Endothelial cell of umbilical vein (primary cell): Measurements from ENCODE around the gene TGFA. TPM values are rescaled to one million over a fixed set of nuclear protein-coding genes. Genes with fewer than 3 reads are reported as not detected.

Source experiments
- BruUV-seq: library from RNA; stranded (reverse); fragments of 400-500 nt; replicated peaks from 2 replicates; lab custom pipeline; 2021; lab: Mats Ljungman, UMichigan
- CTCF ChIA-PET: fragments of 300-600, 350-600 bp; sonication (Branson Sonifier 250); formaldehyde crosslinking; loops from one replicate; lab custom pipeline; 2021; ENCODE audit warnings: antibody characterized with exemption, inconsistent platforms; lab: Charles Lee
- POLR2A ChIA-PET: fragments of 300-600, 350-600 bp; sonication (Branson Sonifier 250); formaldehyde crosslinking; loops from one replicate; lab custom pipeline; 2021; ENCODE audit warnings: antibody characterized with exemption, inconsistent platforms; lab: Charles Lee
- DNase-seq: peaks from one replicate; pipeline ENCODE4 v3.0.0-alpha.2; 2011; ENCODE audit warnings: low read depth, low spot score
- FAIRE-seq: peaks from 2 replicates; lab custom pipeline; 2011; peaks lifted over from hg19 to GRCh38; lab: Jason Lieb, UNC
- H2AFZ ChIP-seq: 2 replicates; pipeline ENCODE4 v1.6.0; 2012; ENCODE audit warnings: low read depth, low read length, control low read depth, inconsistent platforms
- H3K27ac ChIP-seq: 2 replicates; pipeline ENCODE4 v1.5.1; 2011; ENCODE audit warnings: low read depth, mild to moderate bottlenecking, control low read depth, low read length, moderate library complexity; ENCODE audit not compliant: insufficient read depth
- H3K27me3 ChIP-seq, 2 experiments: 2 replicates each; pipeline versions ENCODE4 v1.6.0 to v1.6.1; 2011; ENCODE audit warnings: low read length in 2 of 2, mixed read lengths in 1 of 2; ENCODE audit not compliant: control insufficient read depth in 2 of 2, insufficient read depth in 2 of 2
- H3K36me3 ChIP-seq, 2 experiments: 2 replicates in 1 of 2; 3 replicates in 1 of 2; pipeline ENCODE4 v1.5.1; 2011; ENCODE audit warnings: low read length in 2 of 2, mild to moderate bottlenecking in 1 of 2, moderate library complexity in 1 of 2; ENCODE audit not compliant: control insufficient read depth in 2 of 2, insufficient read depth in 2 of 2; ENCODE audit errors: extremely low read depth in 1 of 2
- H3K4me1 ChIP-seq: 3 replicates; pipeline ENCODE4 v1.5.1; 2011; ENCODE audit warnings: mild to moderate bottlenecking, low read length; ENCODE audit not compliant: control insufficient read depth, insufficient read depth; ENCODE audit errors: extremely low read depth
- H3K4me2 ChIP-seq: 2 replicates; pipeline ENCODE4 v1.6.1; 2011; ENCODE audit warnings: low read length, control low read depth, mixed read lengths; ENCODE audit not compliant: insufficient read depth
- H3K4me3 ChIP-seq, 3 experiments: fragments of 200-600 bp in 1 of 3; sonication (generic), shearing (Covaris generic) in 1 of 3; replicated peaks in 1 of 3; 2 replicates each; pipeline ENCODE4 v1.5.1; 2011 to 2016; ENCODE audit warnings: control low read depth in 3 of 3, low read length in 3 of 3, mild to moderate bottlenecking in 2 of 3, inconsistent platforms in 1 of 3, low read depth in 1 of 3, moderate library complexity in 1 of 3; ENCODE audit not compliant: insufficient read depth in 1 of 3
- H3K79me2 ChIP-seq: 2 replicates; pipeline ENCODE4 v1.6.0; 2012; ENCODE audit warnings: low read length, inconsistent platforms; ENCODE audit not compliant: control insufficient read depth, insufficient read depth
- H3K9ac ChIP-seq: replicated peaks from 2 replicates; pipeline ENCODE3; 2011; ENCODE audit warnings: low read length, control low read depth; ENCODE audit not compliant: insufficient read depth; ENCODE audit errors: extremely low read depth
- H3K9me1 ChIP-seq: replicated peaks from 3 replicates; pipeline ENCODE4 v1.6.0; 2011; ENCODE audit warnings: mild to moderate bottlenecking, low read length; ENCODE audit not compliant: control insufficient read depth, insufficient read depth; ENCODE audit errors: extremely low read depth
- H3K9me3 ChIP-seq: replicated peaks from 2 replicates; pipeline ENCODE4 v1.5.1; 2012; ENCODE audit warnings: low read length, inconsistent platforms; ENCODE audit not compliant: control insufficient read depth, insufficient read depth
- H4K20me1 ChIP-seq: replicated peaks from 2 replicates; pipeline ENCODE3; 2011; ENCODE audit warnings: mild to moderate bottlenecking, low read length; ENCODE audit not compliant: control insufficient read depth, insufficient read depth; ENCODE audit errors: extremely low read depth
- CTCF ChIP-seq, 2 donors: IDR thresholded peaks; 1 replicate in 1 of 2; 2 replicates in 1 of 2; pipeline ENCODE4 v1.5.1; 2011; ENCODE audit warnings: low read length in 2 of 2, mild to moderate bottlenecking in 2 of 2, moderate library complexity in 2 of 2, control low read depth in 1 of 2, inconsistent platforms in 1 of 2, low read depth in 1 of 2; ENCODE audit not compliant: insufficient read depth in 1 of 2; ENCODE audit errors: extremely low read depth in 1 of 2
- EZH2 ChIP-seq: IDR thresholded peaks from 2 replicates; pipeline ENCODE4 v1.6.1; 2012; ENCODE audit warnings: borderline replicate concordance, low read depth, mild to moderate bottlenecking, moderate library complexity, low read length, inconsistent platforms; ENCODE audit not compliant: severe bottlenecking
- FOS ChIP-seq: IDR thresholded peaks from 2 replicates; pipeline ENCODE4 v1.6.1; 2011; ENCODE audit warnings: mild to moderate bottlenecking, low read length, moderate library complexity, borderline replicate concordance; ENCODE audit not compliant: insufficient read depth
- GATA2 ChIP-seq: IDR thresholded peaks from 2 replicates; pipeline ENCODE4 v1.7.0; 2011; ENCODE audit warnings: low read depth, mild to moderate bottlenecking, moderate library complexity, mixed read lengths, low read length; ENCODE audit not compliant: insufficient read length, insufficient read depth
- JUN ChIP-seq: IDR thresholded peaks from 2 replicates; pipeline ENCODE4 v1.6.1; 2011; ENCODE audit warnings: borderline replicate concordance, low read depth; ENCODE audit not compliant: insufficient read length, insufficient read depth
- MYC ChIP-seq: IDR thresholded peaks from one replicate; pipeline ENCODE4 v1.6.1; 2011; ENCODE audit warnings: mild to moderate bottlenecking, low read depth, low read length
- POLR2A ChIP-seq: IDR thresholded peaks from 2 replicates; pipeline ENCODE4 v1.6.1; 2012; ENCODE audit warnings: low read depth, mild to moderate bottlenecking, control low read depth, low read length
- POLR2AphosphoS5 ChIP-seq: IDR thresholded peaks from 2 replicates; pipeline ENCODE4 v1.6.1; 2012; ENCODE audit warnings: low read depth, mild to moderate bottlenecking, control low read depth, low read length, moderate library complexity; ENCODE audit not compliant: insufficient read depth
- dilution Hi-C: fragments of 300-500 bp; cut with MboI; formaldehyde crosslinking; loops from one replicate; pipeline ENCODE4 v1.15.0; 2019; ENCODE audit warnings: low sequenced_read_pairs; ENCODE audit not compliant: extremely low pct_ligation_motif_present
- intact Hi-C: fragments of 100-400 bp; cut with micrococcal nuclease; formaldehyde crosslinking; loops from one replicate; pipeline ENCODE4 v1.10.0; 2022
- polyA plus RNA-seq, 4 experiments: library from polyadenylated mRNA; depleted of rRNA in 3 of 4; stranded (reverse) in 3 of 4; unstranded in 1 of 4; fragments of >200 nt; gene quantifications; 2 replicates each; pipeline versions ENCODE4 v1.2.1 to v1.2.3, GENCODE V29; 2011 to 2012; ENCODE audit warnings: missing spikeins in 1 of 4
- total RNA-seq: library from RNA; stranded (reverse); gene quantifications from 2 replicates; pipeline ENCODE4 v1.2.3, GENCODE V29; 2021
- TF ChIP-seq, protein P1 (sequence below): IDR thresholded peaks from 2 replicates; pipeline ENCODE4 v1.6.1; 2011; ENCODE audit not compliant: insufficient read depth, insufficient read length

The TGFA gene
- total and polyA plus RNA-seq, 2 donors (not counting 3 experiments of a cell fraction or from before 2014, with no cell fraction given): 0.22 to 0.32 TPM

- dilution Hi-C loops: no loop called here
- H3K4me3 ChIP-seq: no peak overlapping the region
- no TSS peak for BruUV-seq
These were observed 55.6 kb downstream of the TGFA start for GRCh38 chr2:70498054-70498453.

DNA sequence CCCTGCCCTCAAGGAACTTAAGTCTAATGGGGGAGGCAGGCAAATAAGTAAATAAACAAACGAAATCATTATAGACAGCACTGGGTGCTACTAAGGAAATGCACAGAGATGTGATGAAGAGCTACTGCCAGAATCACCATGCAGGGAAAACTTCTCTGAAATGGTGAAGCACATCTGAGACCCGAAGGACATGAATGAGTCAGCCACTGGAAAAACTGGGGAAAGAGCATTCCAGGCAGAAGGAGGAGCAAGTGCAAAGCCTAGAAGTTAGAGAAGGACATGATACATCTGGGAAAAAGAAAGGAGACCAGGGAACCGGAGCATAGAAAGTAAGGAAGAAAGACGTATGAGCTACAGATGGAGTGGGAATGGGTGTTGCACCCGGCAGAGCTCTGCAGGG lies 56.8 kb downstream of the TGFA start:
- POLR2A ChIA-PET: no interaction called here
- BruUV-seq: no TSS peak
- H2AFZ ChIP-seq: no peak overlapping the region
- TF ChIP-seq GATA2 (no peak), FOS (no peak), POLR2AphosphoS5 (no peak), CTCF (IDR thresholded peaks at IDR 0.05; ENCODE audit: extremely low read depth in 1 of 2, insufficient read depth in 1 of 2, low read depth in 1 of 2, low read length in 2 of 2) (no peak), EZH2 (no peak), MYC (no peak), POLR2A (no peak), JUN (no peak)
- TF ChIP-seq, protein P1, sequence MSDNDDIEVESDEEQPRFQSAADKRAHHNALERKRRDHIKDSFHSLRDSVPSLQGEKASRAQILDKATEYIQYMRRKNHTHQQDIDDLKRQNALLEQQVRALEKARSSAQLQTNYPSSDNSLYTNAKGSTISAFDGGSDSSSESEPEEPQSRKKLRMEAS: no peak
- CTCF ChIA-PET: interaction anchor here (1.5 to 2.0 kb wide), 2 partner anchors 121 to 156 kb away, joined by 6 to 7 read pairs; no protein-coding TSS in a partner anchor
- no peaks in the 10 kb centered on the region for H4K20me1 ChIP-seq
- H3K4me3 ChIP-seq: no peak overlapping the region
- H3K27ac ChIP-seq: no peak overlapping the region
- no peak for FAIRE-seq
- no peaks in the 10 kb centered on the region for H3K79me2 ChIP-seq
- no peaks in the 10 kb centered on the region for H3K36me3 ChIP-seq
- no peak overlapping the region for H3K9ac ChIP-seq
- no peak for DNase-seq
- peaks cover 19 to 29% of the 10 kb centered on the region in 2 experiments for H3K27me3 ChIP-seq
- H3K9me1 ChIP-seq: no peaks in the 10 kb centered on the region
- intact Hi-C loops (no loop called here), dilution Hi-C loops (no loop called here)
- H3K4me1 ChIP-seq: no peaks in the 10 kb centered on the region
- no peak overlapping the region for H3K4me2 ChIP-seq
- H3K9me3 ChIP-seq: no peaks in the 10 kb centered on the region

More at GRCh38 chr2:70498054-70498453, 55.6 kb downstream of the TGFA start:
- FAIRE-seq (no peak), DNase-seq (no peak)
- peak in 1 of 2 donors; percentile 22 for TF ChIP-seq CTCF (IDR thresholded peaks at IDR 0.05; ENCODE audit: extremely low read depth in 1 of 2, insufficient read depth in 1 of 2, low read depth in 1 of 2, low read length in 2 of 2)
- no peak for TF ChIP-seq JUN
- no peaks in the 10 kb centered on the region for H3K4me1 ChIP-seq
- no peak overlapping the region for H3K4me2 ChIP-seq
- intact Hi-C loops: no loop called here
- H3K79me2 ChIP-seq: no peaks in the 10 kb centered on the region
- H3K27ac ChIP-seq: no peak overlapping the region
- H3K27me3 ChIP-seq: peaks cover 19 to 30% of the 10 kb centered on the region in 2 experiments
- no peaks in the 10 kb centered on the region for H3K9me1 ChIP-seq
- no peaks in the 10 kb centered on the region for H3K9me3 ChIP-seq
- H2AFZ ChIP-seq: no peak overlapping the region
- H4K20me1 ChIP-seq: no peaks in the 10 kb centered on the region
- ChIA-PET CTCF (interaction anchor here (2.0 kb wide), 1 partner anchor 157 kb away, joined by 7 read pairs; no protein-coding TSS in a partner anchor), POLR2A (no interaction called here)
- no peaks in the 10 kb centered on the region for H3K36me3 ChIP-seq
- H3K9ac ChIP-seq: no peak overlapping the region
